ENCODE results near the gene CDKAL1. TPM values are rescaled to one million over a fixed set of nuclear protein-coding genes. Genes with fewer than 3 reads are reported as not detected.

Gene CDKAL1
- total RNA-seq, 2 donors from 2014 or later: 23.5 to 26.4 TPM

- Histone ChIP-seq H3K9ac (ENCODE audit: extremely low read depth, low read length, poor library complexity, severe bottlenecking) (no peak overlapping the region), H3K27ac (ENCODE audit: low read depth, low read length) (no peak overlapping the region), H3K4me1 (ENCODE audit: control insufficient read depth, insufficient read depth, low read length) (no peaks in the 10 kb centered on the region), H3K36me3 (ENCODE audit: control insufficient read depth, insufficient read depth, low read length) (no peaks in the 10 kb centered on the region), H3K4me3 (ENCODE audit: low read length) (no peak overlapping the region), H3K9me3 (ENCODE audit: control insufficient read depth, low read length) (peaks cover 6% of the 10 kb centered on the region), H3K27me3 (ENCODE audit: control insufficient read depth, insufficient read depth, low read length, poor library complexity, severe bottlenecking) (no peaks in the 10 kb centered on the region)
- H3K9me3 Mint-ChIP-seq: peaks cover 7% of the 10 kb centered on the region
- 95 to 100% methylated on average over 2 to 3 of the region's 3 CpGs for WGBS, 2 experiments (ENCODE audit: insufficient coverage in 1 of 2, insufficient read length in 1 of 2)
- H3K27me3 Mint-ChIP-seq (ENCODE audit: insufficient read depth): no peaks in the 10 kb centered on the region
- no peak overlapping the region for H3K27ac Mint-ChIP-seq
- TF ChIP-seq CTCF (conservative IDR thresholded peaks at IDR 0.05): no peak
- no peak overlapping the region for H3K4me3 Mint-ChIP-seq
- peaks cover 4% of the 10 kb centered on the region for H3K4me1 Mint-ChIP-seq
- DNase-seq: no peak
- peaks cover 15% of the 10 kb centered on the region for H3K36me3 Mint-ChIP-seq (ENCODE audit: low read depth)
Measured at GRCh38 chr6:21213492-21213891, 679.2 kb downstream of the CDKAL1 start.

GRCh38 chr6:21214738-21215448 lies 680.6 kb downstream of the CDKAL1 start:
- H3K4me3 Mint-ChIP-seq: no peak overlapping the region
- H3K27me3 ChIP-seq (ENCODE audit: control insufficient read depth, insufficient read depth, low read length, poor library complexity, severe bottlenecking): no peaks in the 10 kb centered on the region
- no peaks in the 10 kb centered on the region for H3K27me3 Mint-ChIP-seq (ENCODE audit: insufficient read depth)
- H3K4me1 ChIP-seq (ENCODE audit: control insufficient read depth, insufficient read depth, low read length): no peaks in the 10 kb centered on the region
- TF ChIP-seq CTCF (conservative IDR thresholded peaks at IDR 0.05): no peak
- WGBS, 2 experiments (ENCODE audit: insufficient coverage in 1 of 2, insufficient read length in 1 of 2): 92 to 93% methylated on average over 2 to 5 of the region's 5 CpGs
- H3K9me3 Mint-ChIP-seq: peaks cover 7% of the 10 kb centered on the region
- H3K27ac Mint-ChIP-seq: no peak overlapping the region
- no peak overlapping the region for H3K4me3 ChIP-seq (ENCODE audit: low read length)
- peaks cover 8% of the 10 kb centered on the region for H3K9me3 ChIP-seq (ENCODE audit: control insufficient read depth, low read length)
- H3K27ac ChIP-seq (ENCODE audit: low read depth, low read length): no peak overlapping the region
- no peaks in the 10 kb centered on the region for H3K36me3 ChIP-seq (ENCODE audit: control insufficient read depth, insufficient read depth, low read length)
- no peak overlapping the region for H3K9ac ChIP-seq (ENCODE audit: extremely low read depth, low read length, poor library complexity, severe bottlenecking)
- H3K4me1 Mint-ChIP-seq: peaks cover 5% of the 10 kb centered on the region
- no peak for DNase-seq
- H3K36me3 Mint-ChIP-seq (ENCODE audit: low read depth): peaks cover 17% of the 10 kb centered on the region

GRCh38 chr6:21219241-21219640 lies 685.0 kb downstream of the CDKAL1 start:
- Histone ChIP-seq H3K27ac (ENCODE audit: low read depth, low read length) (no peak overlapping the region), H3K9me3 (ENCODE audit: control insufficient read depth, low read length) (peaks cover 13% of the 10 kb centered on the region), H3K4me1 (ENCODE audit: control insufficient read depth, insufficient read depth, low read length) (peaks cover 9% of the 10 kb centered on the region), H3K27me3 (ENCODE audit: control insufficient read depth, insufficient read depth, low read length, poor library complexity, severe bottlenecking) (no peaks in the 10 kb centered on the region), H3K4me3 (ENCODE audit: low read length) (no peak overlapping the region), H3K9ac (ENCODE audit: extremely low read depth, low read length, poor library complexity, severe bottlenecking) (no peak overlapping the region), H3K36me3 (ENCODE audit: control insufficient read depth, insufficient read depth, low read length) (no peaks in the 10 kb centered on the region)
- 88% methylated on average over 2 of the region's 2 CpGs; no CpG with 5 or more reads in 1 of the 2 experiments for WGBS, 2 experiments (ENCODE audit: insufficient coverage in 1 of 2, insufficient read length in 1 of 2)
- no peak for TF ChIP-seq CTCF (conservative IDR thresholded peaks at IDR 0.05)
- Mint-ChIP-seq H3K27me3 (ENCODE audit: insufficient read depth) (no peaks in the 10 kb centered on the region), H3K36me3 (ENCODE audit: low read depth) (peaks cover 10% of the 10 kb centered on the region), H3K4me1 (peaks cover 24% of the 10 kb centered on the region), H3K4me3 (no peak overlapping the region), H3K27ac (no peak overlapping the region), H3K9me3 (peaks cover 7% of the 10 kb centered on the region)
- no peak for DNase-seq

Data from endodermal cell (in vitro differentiated cells).